A673 (cell line): Measurements from ENCODE around the gene RAB11FIP4. TPM values are rescaled to one million over a fixed set of nuclear protein-coding genes. Genes with fewer than 3 reads are reported as not detected.

Source experiments
- BruUV-seq: library from RNA; stranded (reverse); fragments of 400-500 nt; replicated peaks from 2 replicates; lab custom pipeline; 2021; lab: Mats Ljungman, UMichigan
- CTCF ChIA-PET: fragments of 300-600 bp; sonication (Branson Sonifier 250); formaldehyde crosslinking; loops from one replicate; lab custom pipeline; 2022; ENCODE audit warnings: antibody characterized with exemption; lab: Charles Lee
- POLR2A ChIA-PET: fragments of 300-600 bp; sonication (Branson Sonifier 250); formaldehyde crosslinking; loops from one replicate; lab custom pipeline; 2022; ENCODE audit warnings: antibody characterized with exemption; ENCODE audit not compliant: low non-redundant PET; lab: Charles Lee
- DNase-seq: peaks from one replicate; pipeline ENCODE4 v3.0.0-alpha.2; 2015; ENCODE audit warnings: low spot score
- H3K27ac ChIP-seq: fragments of 200-600 bp; sonication (generic); 2 replicates; pipeline ENCODE4 v1.5.1; 2016; ENCODE audit warnings: mixed run types, low read depth, mild to moderate bottlenecking, mixed read lengths, antibody characterized with exemption, low read length; ENCODE audit not compliant: poor library complexity, severe bottlenecking
- H3K27me3 ChIP-seq: fragments of 200-600 bp; sonication (generic); replicated peaks from 2 replicates; pipeline ENCODE4 v1.6.1; 2017; ENCODE audit warnings: mixed run types, low read depth, mild to moderate bottlenecking, mixed read lengths, antibody characterized with exemption, low read length; ENCODE audit not compliant: insufficient read depth, poor library complexity
- H3K36me3 ChIP-seq: fragments of 200-600 bp; sonication (generic); 2 replicates; pipeline ENCODE4 v1.6.1; 2016; ENCODE audit warnings: mixed run types, mild to moderate bottlenecking, mixed read lengths, antibody characterized with exemption, low read length; ENCODE audit not compliant: insufficient read depth, poor library complexity, severe bottlenecking
- H3K4me1 ChIP-seq: fragments of 200-600 bp; sonication (generic); 2 replicates; pipeline ENCODE4 v1.6.1; 2017; ENCODE audit warnings: mixed run types, mild to moderate bottlenecking, mixed read lengths, antibody characterized with exemption, low read length; ENCODE audit not compliant: insufficient read depth, poor library complexity, severe bottlenecking
- H3K4me3 ChIP-seq: fragments of 200-600 bp; sonication (generic); 2 replicates; pipeline ENCODE4 v1.5.1; 2016; ENCODE audit warnings: low read depth, mixed run types, mild to moderate bottlenecking, mixed read lengths, low read length; ENCODE audit not compliant: poor library complexity, severe bottlenecking
- H3K9me3 ChIP-seq: fragments of 200-600 bp; sonication (generic); 2 replicates; pipeline ENCODE4 v1.6.1; 2016; ENCODE audit warnings: mixed run types, low read depth, mild to moderate bottlenecking, mixed read lengths, antibody characterized with exemption, low read length; ENCODE audit not compliant: poor library complexity, severe bottlenecking
- CTCF ChIP-seq: fragments of 300-800, 200-600 bp; sonication (generic); conservative IDR thresholded peaks from 2 replicates; pipeline ENCODE4 v1.5.1; 2017; ENCODE audit warnings: low read depth, mild to moderate bottlenecking, antibody characterized with exemption, low read length, moderate library complexity, mixed read lengths
- EZH2 ChIP-seq: fragments of 200-600 bp; sonication (generic); IDR thresholded peaks from 2 replicates; pipeline ENCODE4 v1.6.1; 2017; ENCODE audit warnings: borderline replicate concordance, low read depth, mild to moderate bottlenecking, mixed read lengths, antibody characterized with exemption, low read length; ENCODE audit not compliant: poor library complexity, severe bottlenecking
- intact Hi-C: fragments of 100-400 bp; cut with micrococcal nuclease; formaldehyde crosslinking; loops from one replicate; pipeline ENCODE4 v1.10.0; 2022; ENCODE audit not compliant: unreplicated experiment
- total RNA-seq: library from RNA; stranded (reverse); gene quantifications from 2 replicates; pipeline ENCODE4 v1.2.3, GENCODE V29; 2021

Gene RAB11FIP4
- total RNA-seq, 1 experiment from 2014 or later, result 2.4 TPM

GRCh38 chr17:31428512-31428911, 37.0 kb downstream of the RAB11FIP4 start:
- Histone ChIP-seq H3K36me3 (no peaks in the 10 kb centered on the region), H3K4me3 (no peak overlapping the region), H3K27me3 (no peaks in the 10 kb centered on the region), H3K27ac (no peak overlapping the region), H3K9me3 (no peaks in the 10 kb centered on the region), H3K4me1 (no peaks in the 10 kb centered on the region)
- BruUV-seq, result no TSS peak
- CTCF ChIA-PET, result no interaction called here
- POLR2A ChIA-PET, result no interaction called here
- TF ChIP-seq EZH2, result no peak
- TF ChIP-seq CTCF, result no peak
- intact Hi-C loops, result no loop called here
- DNase-seq, result no peak

GRCh38 chr17:31431098-31431851, 39.8 kb downstream of the RAB11FIP4 start:
- BruUV-seq, result no TSS peak
- H3K4me1 ChIP-seq, result no peaks in the 10 kb centered on the region
- no peak overlapping the region for H3K27ac ChIP-seq
- intact Hi-C loops, result no loop called here
- H3K9me3 ChIP-seq, result no peaks in the 10 kb centered on the region
- H3K36me3 ChIP-seq, result no peaks in the 10 kb centered on the region
- CTCF ChIA-PET, result no interaction called here
- DNase-seq, result no peak
- POLR2A ChIA-PET, result no interaction called here
- no peak for TF ChIP-seq CTCF
- no peak for TF ChIP-seq EZH2
- no peaks in the 10 kb centered on the region for H3K27me3 ChIP-seq
- H3K4me3 ChIP-seq, result no peak overlapping the region

GRCh38 chr17:31431852-31432658, 40.6 kb downstream of the RAB11FIP4 start:
- intact Hi-C loops, result no loop called here
- Histone ChIP-seq H3K4me3 (no peak overlapping the region), H3K4me1 (no peaks in the 10 kb centered on the region), H3K9me3 (no peaks in the 10 kb centered on the region), H3K36me3 (no peaks in the 10 kb centered on the region), H3K27ac (no peak overlapping the region), H3K27me3 (no peaks in the 10 kb centered on the region)
- CTCF ChIA-PET, result no interaction called here
- BruUV-seq, result no TSS peak
- DNase-seq, result no peak
- POLR2A ChIA-PET, result no interaction called here
- TF ChIP-seq CTCF (no peak), EZH2 (no peak)
